Loucy (cell line): ENCODE measurements around the gene NF1.

Experiments used
- H2AFZ ChIP-seq: fragments of 200-600 bp; sonication (generic); 2 replicates; pipeline ENCODE4 v1.6.0; 2016; ENCODE audit warnings: antibody characterized with exemption, mild to moderate bottlenecking, low read length, moderate library complexity
- H3F3A ChIP-seq: fragments of 200-600 bp; 2 replicates; pipeline ENCODE4 v1.6.0; 2016; ENCODE audit warnings: antibody characterized with exemption, low read depth, mild to moderate bottlenecking
- H3K27me3 ChIP-seq: fragments of 200-600 bp; sonication (generic); 2 replicates; pipeline ENCODE4 v1.6.1; 2014; ENCODE audit warnings: low read length, mild to moderate bottlenecking; ENCODE audit not compliant: insufficient read depth, poor library complexity, severe bottlenecking
- H3K36me3 ChIP-seq: fragments of 200-600 bp; sonication (generic); 2 replicates; pipeline ENCODE4 v1.6.1; 2016; ENCODE audit warnings: low read length; ENCODE audit not compliant: insufficient read depth
- H3K4me1 ChIP-seq: fragments of 200-600 bp; sonication (generic); 2 replicates; pipeline ENCODE4 v1.5.1; 2014; ENCODE audit warnings: low read length, mild to moderate bottlenecking; ENCODE audit not compliant: insufficient read depth, poor library complexity, severe bottlenecking
- H3K4me2 ChIP-seq: fragments of 200-600 bp; sonication (generic); 2 replicates; pipeline ENCODE4 v1.6.0; 2014; ENCODE audit warnings: antibody characterized with exemption, low read length, low read depth, mild to moderate bottlenecking; ENCODE audit not compliant: poor library complexity, severe bottlenecking
- H3K4me3 ChIP-seq: fragments of 200-600 bp; sonication (generic); 2 replicates; pipeline ENCODE4 v1.5.1; 2014; ENCODE audit warnings: low read length, mild to moderate bottlenecking, mixed read lengths; ENCODE audit not compliant: poor library complexity, severe bottlenecking
- H3K79me2 ChIP-seq: fragments of 200-600 bp; sonication (generic); 2 replicates; pipeline ENCODE4 v1.6.1; 2014; ENCODE audit warnings: low read length; ENCODE audit not compliant: insufficient read depth
- H3K9ac ChIP-seq: fragments of 200-600 bp; sonication (generic); 2 replicates; pipeline ENCODE4 v1.6.0; 2014; ENCODE audit warnings: mild to moderate bottlenecking, low read depth, low read length, moderate library complexity; ENCODE audit not compliant: poor library complexity, severe bottlenecking
- H3K9me2 ChIP-seq: fragments of 200-600 bp; sonication (generic); replicated peaks from 2 replicates; pipeline ENCODE4 v1.6.1; 2016; ENCODE audit warnings: low read depth, low read length, mixed read lengths
- H3K9me3 ChIP-seq: fragments of 200-600 bp; sonication (generic); 2 replicates; pipeline ENCODE4 v1.6.1; 2014; ENCODE audit warnings: mild to moderate bottlenecking, antibody characterized with exemption, low read length, low read depth; ENCODE audit not compliant: insufficient read depth
- H4K20me1 ChIP-seq: fragments of 200-600 bp; sonication (generic); 2 replicates; pipeline ENCODE4 v1.6.0; 2014; ENCODE audit warnings: antibody characterized with exemption, low read length, mild to moderate bottlenecking; ENCODE audit not compliant: insufficient read depth, poor library complexity, severe bottlenecking
- EZH2phosphoT487 ChIP-seq: fragments of 200-600 bp; IDR thresholded peaks from 2 replicates; pipeline ENCODE4 v1.6.1; 2018; ENCODE audit warnings: antibody characterized with exemption, mild to moderate bottlenecking, moderate library complexity, borderline replicate concordance
- TF ChIP-seq, protein P1 (sequence below): fragments of 200-600 bp; sonication (generic); conservative IDR thresholded peaks from 2 replicates; pipeline ENCODE4 v1.5.1; 2014; ENCODE audit warnings: mild to moderate bottlenecking, antibody characterized with exemption, low read length

Gene NF1

DNA sequence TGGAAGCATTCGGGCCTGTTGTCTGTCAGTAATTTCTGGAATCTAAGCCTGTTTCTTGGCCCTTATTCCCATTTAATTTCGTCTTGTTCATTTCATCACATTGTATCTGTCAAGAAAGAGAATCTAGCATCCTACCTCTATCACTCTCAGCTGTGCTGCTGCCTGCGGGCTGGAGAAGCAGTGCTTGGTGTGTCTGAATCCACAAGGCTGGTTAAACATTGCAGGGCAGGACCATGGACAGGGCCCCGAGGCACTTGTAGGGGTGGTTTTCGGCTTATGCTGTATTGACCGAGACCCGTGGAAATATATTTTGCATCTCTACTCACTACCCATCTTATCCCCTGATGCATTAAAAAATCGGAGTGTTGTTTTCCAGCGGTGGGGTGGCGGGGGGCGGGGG is 299.8 kb downstream of the NF1 start:
- H4K20me1 ChIP-seq = no peaks in the 10 kb centered on the region
- TF ChIP-seq, protein P1, sequence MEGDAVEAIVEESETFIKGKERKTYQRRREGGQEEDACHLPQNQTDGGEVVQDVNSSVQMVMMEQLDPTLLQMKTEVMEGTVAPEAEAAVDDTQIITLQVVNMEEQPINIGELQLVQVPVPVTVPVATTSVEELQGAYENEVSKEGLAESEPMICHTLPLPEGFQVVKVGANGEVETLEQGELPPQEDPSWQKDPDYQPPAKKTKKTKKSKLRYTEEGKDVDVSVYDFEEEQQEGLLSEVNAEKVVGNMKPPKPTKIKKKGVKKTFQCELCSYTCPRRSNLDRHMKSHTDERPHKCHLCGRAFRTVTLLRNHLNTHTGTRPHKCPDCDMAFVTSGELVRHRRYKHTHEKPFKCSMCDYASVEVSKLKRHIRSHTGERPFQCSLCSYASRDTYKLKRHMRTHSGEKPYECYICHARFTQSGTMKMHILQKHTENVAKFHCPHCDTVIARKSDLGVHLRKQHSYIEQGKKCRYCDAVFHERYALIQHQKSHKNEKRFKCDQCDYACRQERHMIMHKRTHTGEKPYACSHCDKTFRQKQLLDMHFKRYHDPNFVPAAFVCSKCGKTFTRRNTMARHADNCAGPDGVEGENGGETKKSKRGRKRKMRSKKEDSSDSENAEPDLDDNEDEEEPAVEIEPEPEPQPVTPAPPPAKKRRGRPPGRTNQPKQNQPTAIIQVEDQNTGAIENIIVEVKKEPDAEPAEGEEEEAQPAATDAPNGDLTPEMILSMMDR = no peak
- TF ChIP-seq EZH2phosphoT487 = no peak

DNA sequence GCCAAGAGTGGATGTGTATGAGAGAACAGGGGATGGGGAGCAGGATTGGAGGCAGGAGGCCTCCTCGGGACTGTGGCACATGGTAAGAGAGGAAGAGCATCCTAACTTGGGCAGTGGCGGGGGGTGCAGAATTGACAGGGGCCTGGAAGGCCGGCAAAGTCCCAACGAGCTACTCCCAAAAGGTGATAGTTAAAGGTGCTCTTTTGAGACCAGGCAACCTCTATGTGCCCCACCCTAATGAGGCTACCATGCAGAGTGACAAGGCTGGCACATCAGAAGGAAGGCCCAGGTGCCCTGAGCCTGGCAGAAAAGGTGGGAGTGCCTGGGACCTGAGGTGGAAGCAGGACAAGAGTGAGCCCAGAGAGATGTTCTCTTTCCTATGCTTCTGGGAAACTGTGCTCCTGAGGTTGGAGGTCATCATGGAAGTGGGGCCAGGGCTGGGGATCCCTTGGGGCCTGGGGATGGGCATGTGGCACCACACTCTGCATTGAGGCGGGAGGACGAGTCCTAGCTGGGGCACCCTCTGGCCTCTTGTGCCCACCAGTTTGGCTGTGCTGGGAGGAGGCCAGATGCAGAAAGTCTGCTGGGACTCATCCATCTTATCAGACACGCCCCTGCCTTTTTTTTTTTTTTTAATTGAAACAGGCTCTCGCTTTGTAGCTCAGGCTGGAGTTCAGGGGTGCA is 302.6 kb downstream of the NF1 start:
- H3K27me3 ChIP-seq = no peaks in the 10 kb centered on the region
- H3K9ac ChIP-seq = no peak overlapping the region
- no peak overlapping the region for H2AFZ ChIP-seq
- no peak overlapping the region for H3K4me3 ChIP-seq
- H3K79me2 ChIP-seq = no peaks in the 10 kb centered on the region
- TF ChIP-seq EZH2phosphoT487 = no peak
- TF ChIP-seq, protein P1 = no peak
- H3K4me1 ChIP-seq = no peaks in the 10 kb centered on the region
- no peaks in the 10 kb centered on the region for H3K9me3 ChIP-seq
- no peak overlapping the region for H3K4me2 ChIP-seq
- H3K9me2 ChIP-seq = no peaks in the 10 kb centered on the region
- H3K36me3 ChIP-seq = no peaks in the 10 kb centered on the region
- no peaks in the 10 kb centered on the region for H3F3A ChIP-seq
- H4K20me1 ChIP-seq = no peaks in the 10 kb centered on the region

More for the DNA sequence above, 299.8 kb downstream of the NF1 start:
- Histone ChIP-seq H3K36me3 (no peaks in the 10 kb centered on the region), H2AFZ (no peak overlapping the region), H3F3A (no peaks in the 10 kb centered on the region), H3K4me2 (no peak overlapping the region), H3K9me3 (no peaks in the 10 kb centered on the region), H3K9ac (no peak overlapping the region), H3K9me2 (no peaks in the 10 kb centered on the region), H3K4me1 (no peaks in the 10 kb centered on the region), H3K79me2 (no peaks in the 10 kb centered on the region), H3K4me3 (no peak overlapping the region), H3K27me3 (no peaks in the 10 kb centered on the region)

DNA sequence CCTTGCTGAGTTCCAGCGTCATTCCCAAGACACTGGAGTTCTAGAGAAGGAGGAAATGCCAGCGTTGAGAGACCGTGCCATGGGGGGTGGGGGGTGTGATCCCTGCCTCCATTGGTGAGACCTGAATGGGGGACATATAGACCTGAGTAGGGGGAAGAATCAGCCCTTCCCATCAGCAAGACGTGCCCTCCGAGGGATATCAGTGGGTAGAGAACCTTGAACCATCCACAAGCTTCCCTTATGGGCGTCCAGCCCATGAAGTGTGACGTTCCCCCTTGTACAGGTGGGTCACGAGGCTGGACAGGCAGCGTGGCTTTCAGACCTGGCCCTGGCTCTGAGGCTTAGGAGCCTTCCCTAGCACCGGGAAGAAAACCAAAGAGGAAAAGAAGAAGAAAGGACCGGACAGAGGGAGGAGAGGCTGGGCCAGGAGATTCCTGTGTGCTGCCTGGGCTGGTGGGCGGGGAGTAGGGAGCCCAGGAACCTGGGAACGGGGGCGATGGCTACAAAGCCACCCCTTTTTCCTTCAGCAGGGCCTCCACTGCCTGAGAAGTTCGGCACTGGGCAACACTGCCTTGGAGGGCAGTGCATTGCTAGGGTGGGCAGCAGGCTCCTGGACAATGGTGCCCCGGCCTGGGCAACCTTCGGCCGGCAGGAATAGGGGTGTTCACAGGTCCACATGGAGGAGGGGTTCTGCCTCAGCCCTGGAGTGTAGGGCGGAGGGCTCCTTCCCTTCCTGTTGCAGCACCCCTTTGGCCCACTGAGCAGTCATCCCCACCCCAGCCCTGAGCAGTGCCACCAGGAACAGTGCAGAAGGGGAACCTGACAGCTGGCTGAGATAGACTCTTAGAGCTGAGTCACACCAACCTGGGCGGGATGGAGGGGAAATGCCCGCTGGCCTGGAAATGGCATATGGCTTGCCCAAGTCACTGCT is 303.9 kb downstream of the NF1 start:
- H3K9me2 ChIP-seq = no peaks in the 10 kb centered on the region
- no peak overlapping the region for H3K9ac ChIP-seq
- no peak overlapping the region for H2AFZ ChIP-seq
- H3K9me3 ChIP-seq = no peaks in the 10 kb centered on the region
- no peaks in the 10 kb centered on the region for H3K36me3 ChIP-seq
- no peaks in the 10 kb centered on the region for H4K20me1 ChIP-seq
- no peaks in the 10 kb centered on the region for H3K79me2 ChIP-seq
- H3K4me3 ChIP-seq = no peak overlapping the region
- no peaks in the 10 kb centered on the region for H3K4me1 ChIP-seq
- TF ChIP-seq EZH2phosphoT487 = no peak
- TF ChIP-seq, protein P1 = no peak
- no peaks in the 10 kb centered on the region for H3K27me3 ChIP-seq
- no peak overlapping the region for H3K4me2 ChIP-seq
- no peaks in the 10 kb centered on the region for H3F3A ChIP-seq
